ENCODE results near the gene SLC6A9. TPM values are rescaled to one million over a fixed set of nuclear protein-coding genes. Genes with fewer than 3 reads are reported as not detected.

The SLC6A9 gene
- total RNA-seq, 1 experiment from 2014 or later: 6.4 TPM

- DNase-seq (ENCODE audit: low read depth): peak; percentile 85
Measured at GRCh38 chr1:44029911-44030604, 1.2 kb downstream of the SLC6A9 start.

DNA sequence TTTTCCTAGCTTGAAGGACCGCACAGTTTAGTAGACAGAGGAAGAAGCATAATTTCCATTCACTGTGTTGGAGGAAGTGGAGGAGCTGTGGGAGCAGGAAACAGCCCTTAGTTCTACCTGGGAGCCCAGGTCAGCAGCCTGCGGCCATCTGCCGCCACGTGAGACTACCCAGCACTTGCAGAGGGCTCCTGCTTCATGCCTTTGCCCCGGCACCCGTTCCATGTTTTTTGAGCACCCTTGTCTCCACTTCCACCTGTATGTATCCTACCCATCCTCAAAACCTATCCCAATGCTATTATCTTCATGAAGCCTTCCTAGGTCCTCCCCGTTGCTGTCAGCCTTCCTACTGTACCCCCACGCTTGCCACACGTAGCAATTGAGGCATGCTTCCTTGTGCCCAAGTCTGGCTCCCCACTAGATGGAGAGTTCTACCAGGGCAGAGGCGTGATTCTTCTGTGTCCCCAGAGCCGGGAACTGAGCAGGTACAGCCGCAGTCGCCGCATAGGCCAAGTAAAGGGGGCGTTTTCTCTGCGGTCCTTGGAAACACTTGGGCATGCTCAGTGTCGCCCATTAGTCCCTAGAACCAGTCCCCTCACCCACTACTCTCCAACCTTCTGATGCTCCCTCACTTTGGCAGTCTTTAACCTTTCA is 1.9 kb downstream of the SLC6A9 start:
- no peak for DNase-seq (ENCODE audit: low read depth)

DNA sequence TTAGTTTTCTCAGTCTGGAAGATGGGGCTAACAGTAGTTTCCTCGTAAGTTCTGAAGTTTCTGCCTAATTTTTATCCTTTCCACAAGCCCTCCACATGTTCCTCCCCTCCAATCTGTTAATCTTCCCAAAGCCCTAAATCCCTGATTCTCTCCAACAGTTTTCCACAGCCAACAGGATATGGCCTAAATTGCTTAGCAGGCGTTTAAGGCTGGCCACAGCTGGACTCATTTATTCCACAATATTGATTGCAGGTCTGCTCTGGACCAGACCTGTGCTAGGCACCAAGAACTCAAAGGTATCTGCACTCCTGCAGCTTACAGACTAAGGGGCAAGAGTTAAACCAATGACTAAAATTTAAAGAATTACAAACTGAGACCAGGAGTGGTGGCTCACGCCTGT is 3.9 kb downstream of the SLC6A9 start:
- DNase-seq (ENCODE audit: low read depth): no peak

- DNase-seq (ENCODE audit: low read depth): no peak
Measured at GRCh38 chr1:44025816-44026215, 5.4 kb downstream of the SLC6A9 start.

GRCh38 chr1:44024903-44025525 is 6.2 kb downstream of the SLC6A9 start:
- DNase-seq (ENCODE audit: low read depth): peak; percentile 27

DNA sequence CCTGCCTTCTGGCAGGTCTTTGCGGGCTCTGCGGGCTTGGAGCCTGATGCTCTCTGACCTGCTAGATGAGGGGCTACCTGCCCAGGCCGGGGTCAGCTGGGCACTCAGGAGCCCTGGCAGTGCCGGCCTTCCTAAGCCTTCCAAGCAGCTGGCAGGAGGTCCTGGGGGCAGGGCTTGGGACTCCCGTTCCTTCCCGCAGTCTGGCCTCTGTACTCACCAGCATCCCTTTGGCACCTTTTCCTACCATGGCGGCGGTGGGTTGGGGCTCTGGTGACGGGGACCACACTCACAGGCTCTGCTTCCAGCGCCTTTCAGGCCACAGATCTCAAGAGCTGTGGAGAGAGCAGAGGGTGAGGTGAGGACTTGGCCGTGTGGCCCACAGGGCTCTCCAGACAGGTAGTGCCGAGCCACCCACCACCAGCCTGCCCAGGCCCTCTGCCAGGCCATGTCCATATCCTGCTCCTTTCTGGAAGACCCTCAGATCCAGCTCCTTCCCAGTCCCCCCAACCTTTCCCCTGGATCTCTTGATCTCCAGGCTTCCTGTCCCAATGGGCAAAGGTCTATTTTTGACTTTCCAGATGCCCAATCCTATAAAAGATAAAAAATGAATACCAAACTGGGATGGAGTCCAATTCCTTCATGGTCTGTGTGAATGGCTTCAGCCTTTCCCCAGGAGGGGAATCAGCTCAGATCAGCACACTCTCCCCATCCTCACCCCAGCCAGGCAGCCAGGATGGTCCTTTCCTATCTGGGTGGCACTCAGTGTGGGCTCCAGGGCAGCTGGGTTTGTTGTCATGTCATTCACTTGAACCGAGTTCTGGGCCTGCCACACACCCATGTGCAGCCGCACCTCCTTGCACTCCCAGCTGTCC is 7.0 kb downstream of the SLC6A9 start:
- DNase-seq (ENCODE audit: low read depth): no peak

DNA sequence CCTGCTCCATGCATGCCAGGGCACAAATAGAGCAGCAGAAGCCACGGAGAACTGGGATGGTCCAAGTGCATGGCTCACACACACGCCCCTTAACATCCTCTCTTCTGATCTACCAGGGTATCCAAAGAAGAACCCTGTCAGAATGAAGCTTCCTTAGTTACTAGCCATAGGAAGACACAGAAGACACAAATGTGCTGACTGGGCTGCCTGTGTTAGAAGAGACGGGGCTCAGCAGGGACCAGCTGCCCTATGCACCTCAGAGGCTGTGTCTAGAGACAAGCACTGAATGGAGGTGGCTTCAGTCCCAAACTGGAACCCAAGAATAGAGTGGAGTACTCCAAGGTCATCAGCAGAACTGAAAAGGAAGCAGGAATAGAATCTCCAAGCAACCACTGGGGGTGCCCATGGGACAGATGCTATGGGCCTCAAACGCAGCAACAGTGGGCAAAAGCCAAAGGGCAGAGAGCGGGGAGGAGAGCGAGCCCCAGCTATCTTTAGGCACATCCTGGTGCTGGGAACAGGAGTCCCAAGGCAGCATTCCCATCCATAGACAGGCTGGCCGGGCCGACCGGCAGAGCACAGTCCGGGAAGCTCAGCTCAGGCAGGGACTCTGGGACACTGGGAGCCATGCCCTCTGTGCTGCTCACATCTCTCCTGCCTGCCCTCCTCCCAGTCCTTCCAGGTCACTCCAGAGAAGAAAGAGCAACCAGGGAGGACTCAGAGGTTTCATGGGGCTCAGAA is 9.5 kb downstream of the SLC6A9 start:
- DNase-seq (ENCODE audit: low read depth): no peak

- DNase-seq (ENCODE audit: low read depth): no peak
Measured at GRCh38 chr1:44021156-44021555, 10.1 kb downstream of the SLC6A9 start.

- DNase-seq (ENCODE audit: low read depth): no peak
Measured at GRCh38 chr1:44020464-44020863, 10.8 kb downstream of the SLC6A9 start.

GRCh38 chr1:44019466-44019948 is 11.8 kb downstream of the SLC6A9 start:
- DNase-seq (ENCODE audit: low read depth): no peak

DNA sequence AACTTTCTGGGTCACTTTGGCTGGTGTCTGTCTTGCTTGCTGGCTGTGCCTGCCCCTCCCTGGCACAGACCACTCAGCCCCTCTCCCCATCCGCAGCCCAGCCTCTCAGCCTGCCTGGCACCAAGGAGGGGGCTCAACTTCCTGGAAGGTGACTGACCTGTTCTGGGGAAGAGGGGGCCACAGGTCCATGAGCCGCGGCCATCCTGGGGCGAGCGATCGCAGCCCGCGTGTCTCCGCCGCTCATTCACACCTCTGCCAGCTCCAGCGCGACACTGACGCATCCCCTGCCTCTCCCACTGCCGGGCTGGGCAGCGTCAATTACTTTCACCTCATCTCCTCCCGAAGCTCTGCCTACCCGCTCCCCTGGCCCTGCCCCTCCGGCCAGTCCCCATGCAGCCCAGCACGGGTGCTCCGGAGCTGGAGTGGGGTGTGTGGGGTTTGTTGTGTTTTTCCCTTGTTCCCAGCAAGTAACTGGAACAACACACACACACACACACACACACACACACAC is 14.3 kb downstream of the SLC6A9 start:
- no peak for DNase-seq (ENCODE audit: low read depth)

- DNase-seq (ENCODE audit: low read depth): no peak
Measured at GRCh38 chr1:44016041-44016889, 15.0 kb downstream of the SLC6A9 start.

- DNase-seq (ENCODE audit: low read depth): no peak
Measured at GRCh38 chr1:44015206-44015605, 16.1 kb downstream of the SLC6A9 start.

DNA sequence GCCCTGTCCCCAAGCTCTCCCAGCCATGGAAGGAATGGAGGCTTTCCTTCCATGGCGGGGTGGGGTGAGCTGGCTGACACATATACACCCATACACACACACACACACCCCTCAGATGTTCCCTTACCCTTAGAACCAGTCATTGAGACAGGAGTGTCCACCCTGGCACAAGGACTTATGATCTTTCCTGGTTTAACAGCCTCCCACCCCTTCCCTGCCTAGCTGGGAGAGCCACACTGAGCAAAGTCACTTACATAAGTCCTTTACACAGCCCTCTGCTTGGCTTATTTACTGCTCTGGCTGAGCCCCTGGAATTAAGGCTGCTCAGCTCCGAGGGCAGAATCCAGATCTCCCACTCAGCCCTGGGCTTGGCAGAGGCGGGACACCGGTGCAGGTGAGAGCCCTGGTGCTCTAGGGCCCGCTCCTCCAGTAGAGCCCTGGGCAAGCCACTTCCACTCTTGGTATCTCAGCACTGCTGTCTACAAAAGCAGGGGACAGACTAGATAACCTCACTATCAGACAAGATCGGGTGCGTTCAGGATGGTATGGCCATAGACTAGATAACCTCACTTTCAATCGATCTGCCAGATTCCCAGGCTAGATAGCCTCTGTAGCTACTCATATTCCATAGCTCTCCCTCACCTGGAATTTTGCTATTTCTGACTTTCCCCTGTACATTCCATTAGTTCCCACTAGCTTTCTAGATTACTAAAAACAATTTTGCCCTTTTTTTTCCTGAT is 16.7 kb downstream of the SLC6A9 start:
- no peak for DNase-seq (ENCODE audit: low read depth)

GRCh38 chr1:44013949-44014348 is 17.3 kb downstream of the SLC6A9 start:
- no peak for DNase-seq (ENCODE audit: low read depth)

DNA sequence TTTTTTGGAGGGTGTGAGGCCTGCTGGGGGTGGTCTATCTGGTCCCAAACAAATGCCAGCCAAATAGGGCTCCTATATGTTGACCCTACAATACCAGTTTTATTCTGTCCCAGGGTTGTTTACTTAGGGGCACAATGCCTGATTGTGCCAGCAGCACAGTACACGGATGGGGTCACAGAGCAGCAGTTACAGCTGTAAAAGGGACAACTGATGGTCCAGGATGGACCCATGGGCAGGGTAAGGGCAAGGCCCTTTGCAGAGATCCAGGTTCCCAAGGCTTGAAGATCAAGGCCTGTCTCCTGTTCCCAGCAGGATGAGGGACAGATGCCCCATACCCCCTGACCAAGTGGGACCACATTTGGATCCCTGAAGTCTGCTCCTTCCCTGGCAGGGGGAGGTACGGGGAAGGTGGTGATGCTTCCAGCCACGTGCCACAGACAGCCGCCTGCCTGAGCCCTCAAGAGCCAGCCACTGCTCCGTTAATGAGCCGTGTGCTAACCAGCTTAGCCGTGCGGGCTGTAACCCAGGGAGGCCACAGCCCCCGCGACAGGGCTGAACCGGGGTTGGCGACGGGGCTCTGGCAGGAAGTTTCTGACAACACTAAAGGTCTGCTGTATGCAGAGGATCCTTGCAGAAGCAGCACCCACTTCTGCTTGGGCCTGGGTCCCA is 18.2 kb downstream of the SLC6A9 start:
- no peak for DNase-seq (ENCODE audit: low read depth)

GRCh38 chr1:44012404-44012803 is 18.9 kb downstream of the SLC6A9 start:
- DNase-seq (ENCODE audit: low read depth): peak; percentile 53

- no peak for DNase-seq (ENCODE audit: low read depth)
Measured at GRCh38 chr1:44010935-44011471, 20.3 kb downstream of the SLC6A9 start.
